OCI-LY1 (cell line): ENCODE data around the gene GRB2.

Source experiments
- CTCF ChIP-seq: fragments of 200-600 bp; sonication (generic), shearing (Covaris generic); IDR thresholded peaks from 2 replicates; pipeline ENCODE4 v1.5.1; 2017; ENCODE audit warnings: mild to moderate bottlenecking, antibody characterized with exemption, low read length, moderate library complexity, mixed read lengths
- EZH2 ChIP-seq: fragments of 200-600 bp; sonication (generic), shearing (Covaris generic); IDR thresholded peaks from 2 replicates; pipeline ENCODE4 v1.8.0; 2017; ENCODE audit warnings: borderline replicate concordance, mixed run types, mild to moderate bottlenecking, antibody characterized with exemption, low read length, moderate library complexity, mixed read lengths

- no peak for TF ChIP-seq CTCF
- TF ChIP-seq EZH2, result no peak
Measured at GRCh38 chr17:75307957-75308731, 97.3 kb downstream of the GRB2 start.
